Measurements from ENCODE around the gene E2F7.

E2F7 gene

GRCh38 chr12:77062846-77063461 lies 2.4 kb downstream of the E2F7 start:
- peak; percentile 81 for DNase-seq

DNA sequence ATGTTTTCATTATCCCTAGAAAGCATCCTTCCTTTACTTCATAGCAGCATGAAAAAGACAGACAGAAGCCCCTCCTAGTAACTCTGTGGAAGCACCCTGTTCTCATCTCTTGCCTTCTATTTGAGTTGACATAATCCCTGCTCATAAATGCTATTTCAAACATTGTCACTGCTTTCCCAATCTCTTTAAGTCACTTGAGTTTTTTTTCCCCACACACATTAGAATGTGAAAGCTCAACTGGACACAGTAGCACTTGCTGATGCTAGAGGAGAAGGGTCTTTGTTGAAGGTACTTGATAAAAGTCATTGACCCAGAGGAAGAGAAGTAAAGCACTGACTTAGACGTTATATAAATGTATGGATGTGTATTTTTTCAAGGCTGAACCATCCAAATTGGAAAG lies 3.0 kb downstream of the E2F7 start:
- no peak for DNase-seq

DNA sequence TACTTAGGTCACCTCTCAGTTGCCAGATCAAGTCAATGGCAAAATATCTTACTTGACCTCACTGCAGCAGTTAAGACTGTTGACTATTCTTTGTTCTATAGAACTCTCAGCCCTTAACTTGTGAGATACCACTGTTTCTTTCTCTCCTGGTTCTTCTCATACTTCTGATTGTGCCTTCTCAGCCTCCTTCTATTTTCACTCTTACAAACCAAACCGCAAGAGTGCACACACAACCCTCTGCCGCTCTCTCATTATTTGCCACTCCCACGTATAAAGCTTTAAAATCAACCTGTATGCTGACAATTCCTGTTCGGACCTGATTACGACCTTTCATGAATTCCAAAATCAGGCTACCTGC lies 4.5 kb downstream of the E2F7 start:
- DNase-seq = peak; percentile 58

GRCh38 chr12:77060136-77060882 lies 5.1 kb downstream of the E2F7 start:
- peak; percentile 77 for DNase-seq

- DNase-seq = no peak
Measured at GRCh38 chr12:77058740-77059139, 6.6 kb downstream of the E2F7 start.

- no peak for DNase-seq
Measured at GRCh38 chr12:77054851-77055250, 10.5 kb downstream of the E2F7 start.

DNA sequence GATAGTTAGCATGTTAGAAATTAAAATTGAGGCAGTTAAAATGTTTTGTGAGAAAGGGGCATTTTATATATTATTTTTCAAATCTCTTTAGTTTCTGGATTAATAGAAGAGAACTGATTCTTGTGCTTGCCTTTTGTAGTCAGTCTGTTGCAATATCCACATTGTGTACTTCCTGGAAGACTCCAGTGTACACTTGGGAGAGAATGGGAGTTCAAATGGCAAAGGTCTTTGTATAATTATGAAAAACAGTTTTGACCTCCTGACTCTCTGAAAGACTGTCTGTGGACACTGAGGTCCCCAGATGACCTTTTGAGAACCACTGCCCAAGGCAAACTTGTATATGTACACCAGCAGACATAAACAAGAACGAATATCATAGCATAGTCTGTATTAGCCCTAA lies 12.1 kb downstream of the E2F7 start:
- no peak for DNase-seq

DNA sequence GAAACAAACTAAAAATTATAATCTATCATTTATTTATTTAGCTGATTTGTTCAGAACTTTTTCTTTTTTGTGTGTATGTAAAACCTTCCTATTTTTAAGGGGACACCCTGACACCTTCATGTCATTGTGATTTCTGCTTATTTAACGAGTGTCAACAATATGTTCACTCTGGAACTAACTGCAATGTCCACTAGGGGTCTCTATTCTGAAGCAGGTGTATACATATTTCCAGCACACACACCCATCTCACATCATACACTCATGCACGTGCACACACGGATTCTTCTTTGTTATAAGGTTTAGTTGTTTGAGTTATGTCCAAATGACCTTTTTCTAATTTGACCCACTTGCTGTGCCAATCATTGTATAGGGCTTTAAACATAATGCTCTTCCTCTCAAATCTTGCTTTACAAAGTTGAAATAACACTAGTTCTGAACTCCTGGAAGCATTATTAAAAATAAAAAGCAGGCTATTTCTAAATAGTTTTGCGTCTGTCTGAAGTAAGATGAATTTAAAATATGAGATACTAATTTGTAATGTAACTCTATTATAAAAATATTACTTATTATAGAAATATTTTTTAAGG lies 15.5 kb downstream of the E2F7 start:
- DNase-seq = peak; percentile 65

DNA sequence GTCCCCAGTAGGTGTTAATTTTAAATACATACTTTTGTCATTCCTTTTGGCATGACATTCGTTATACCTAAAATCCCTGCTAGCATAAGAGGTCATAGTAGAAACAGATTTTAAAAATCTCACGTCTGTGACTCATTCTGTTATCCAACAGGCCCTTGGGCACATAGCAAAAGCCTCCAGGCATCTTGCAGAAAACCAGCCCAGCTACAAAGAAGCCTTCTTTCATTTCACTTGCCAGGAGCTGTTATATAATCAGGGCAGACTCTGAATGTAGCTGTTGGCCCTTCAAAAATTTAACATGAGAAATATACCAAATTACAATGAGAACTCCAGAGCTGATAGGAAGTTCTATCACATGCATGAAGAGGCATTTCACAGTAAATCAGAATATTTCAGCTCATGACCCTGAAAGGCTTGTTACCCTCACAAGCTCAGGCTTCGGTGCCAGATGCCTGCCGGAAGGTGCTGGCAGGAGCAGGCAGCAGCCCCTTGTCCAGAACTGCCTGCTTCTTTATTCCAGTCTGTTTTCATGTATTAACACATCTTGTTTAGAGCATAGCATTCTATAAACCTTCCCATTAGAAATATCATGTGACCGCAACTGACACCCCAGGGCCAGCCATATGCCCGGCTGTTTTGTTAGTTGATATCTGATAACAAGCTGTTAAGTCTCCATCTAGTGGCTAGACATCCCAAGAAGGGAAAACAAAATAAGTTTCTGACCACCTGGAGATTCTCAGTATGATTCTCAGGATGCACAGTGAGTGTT lies 17.8 kb downstream of the E2F7 start:
- DNase-seq = no peak

DNA sequence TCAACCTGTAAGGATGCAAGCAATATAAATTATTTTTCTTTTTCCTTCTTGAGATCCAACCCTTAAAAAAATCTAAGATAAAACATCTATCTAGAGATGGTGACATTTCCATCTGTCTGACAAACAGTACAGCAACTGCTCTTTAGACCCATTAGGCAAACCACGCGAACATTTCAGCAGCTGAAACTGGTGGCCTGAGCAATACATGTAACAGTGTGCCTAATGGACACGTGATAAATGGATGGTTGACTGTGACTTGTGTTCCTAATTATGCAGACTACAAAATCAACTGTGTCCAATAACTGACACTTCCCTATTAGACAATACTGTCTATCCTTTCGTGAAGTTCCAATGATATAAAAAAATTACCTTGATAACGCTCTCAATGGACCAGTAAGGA lies 18.9 kb downstream of the E2F7 start:
- no peak for DNase-seq

DNA sequence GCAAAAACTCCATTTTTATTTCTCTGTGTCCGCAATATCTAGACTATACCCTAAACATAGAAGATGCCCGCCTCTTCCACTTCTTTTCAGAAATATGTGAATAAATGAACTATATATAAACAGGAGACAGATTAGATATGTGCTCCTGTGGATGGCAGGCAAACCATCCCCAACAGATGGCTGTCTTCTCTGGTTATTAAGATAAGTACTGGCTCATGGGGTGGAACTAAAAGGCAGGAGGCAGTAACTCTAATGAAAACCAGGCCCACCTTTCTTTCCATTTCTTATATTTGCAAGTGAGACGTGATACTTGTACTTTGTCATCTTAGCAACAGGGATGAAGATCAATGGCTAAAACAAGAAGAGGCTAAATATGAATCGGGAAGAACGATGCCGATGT lies 20.2 kb downstream of the E2F7 start:
- no peak for DNase-seq

DNA sequence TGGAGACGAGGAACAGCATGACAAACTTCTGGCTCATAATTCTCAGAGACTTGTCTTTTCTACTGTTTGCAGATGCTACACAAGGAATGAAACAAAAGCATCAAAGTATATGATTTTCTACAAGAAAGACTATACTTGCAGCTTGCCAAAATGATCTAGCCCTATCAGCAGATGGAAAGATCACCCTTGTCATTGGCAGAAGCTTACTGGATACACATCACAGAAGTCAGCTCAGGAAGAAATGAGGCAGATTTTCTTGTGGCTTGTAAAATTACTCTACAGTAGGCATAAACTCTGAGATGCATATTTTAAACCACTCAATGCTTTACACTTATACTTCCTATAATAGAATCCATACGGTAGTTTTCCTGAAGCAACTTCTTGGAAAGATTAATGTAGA lies 20.6 kb downstream of the E2F7 start:
- DNase-seq = no peak

GRCh38 chr12:77042833-77043232 lies 22.5 kb downstream of the E2F7 start:
- DNase-seq = no peak

DNA sequence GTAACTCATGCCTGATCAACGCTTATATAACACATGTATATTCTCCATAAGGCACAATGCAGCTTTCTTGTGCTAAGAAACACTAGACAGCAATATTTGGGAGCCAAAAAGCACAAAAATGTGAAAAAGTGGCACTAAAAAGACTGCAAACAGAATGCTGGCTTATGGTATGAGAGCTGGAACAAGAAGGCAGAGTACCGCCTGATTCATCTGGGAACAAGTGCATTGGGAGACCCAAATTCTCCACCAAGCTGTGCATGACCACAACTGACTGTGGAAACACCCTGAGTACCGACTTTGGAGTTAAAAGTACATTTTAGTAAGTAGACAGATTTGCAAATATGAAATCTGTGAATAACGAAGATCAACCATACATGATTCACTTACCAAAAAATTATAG lies 25.1 kb downstream of the E2F7 start:
- DNase-seq = no peak

DNA sequence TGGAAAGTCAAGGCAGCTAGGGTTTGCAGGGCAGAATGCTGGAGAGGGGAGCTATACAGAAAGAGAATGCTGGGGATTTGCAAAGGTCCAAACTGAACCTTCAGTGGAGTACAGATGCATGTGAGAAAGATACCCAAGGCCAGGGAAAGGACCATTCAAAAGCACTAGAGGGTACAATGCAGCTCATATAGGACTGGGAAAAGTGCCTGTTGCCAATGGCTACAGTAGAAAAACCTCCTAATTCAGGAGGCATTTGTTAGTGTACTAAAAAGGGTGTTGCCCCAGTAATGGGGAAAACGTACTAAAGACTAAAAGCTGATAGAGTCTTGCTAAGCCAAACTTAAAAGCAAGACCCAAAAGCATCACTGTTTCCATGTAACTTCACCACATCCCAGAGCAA lies 30.1 kb downstream of the E2F7 start:
- DNase-seq = no peak

DNA sequence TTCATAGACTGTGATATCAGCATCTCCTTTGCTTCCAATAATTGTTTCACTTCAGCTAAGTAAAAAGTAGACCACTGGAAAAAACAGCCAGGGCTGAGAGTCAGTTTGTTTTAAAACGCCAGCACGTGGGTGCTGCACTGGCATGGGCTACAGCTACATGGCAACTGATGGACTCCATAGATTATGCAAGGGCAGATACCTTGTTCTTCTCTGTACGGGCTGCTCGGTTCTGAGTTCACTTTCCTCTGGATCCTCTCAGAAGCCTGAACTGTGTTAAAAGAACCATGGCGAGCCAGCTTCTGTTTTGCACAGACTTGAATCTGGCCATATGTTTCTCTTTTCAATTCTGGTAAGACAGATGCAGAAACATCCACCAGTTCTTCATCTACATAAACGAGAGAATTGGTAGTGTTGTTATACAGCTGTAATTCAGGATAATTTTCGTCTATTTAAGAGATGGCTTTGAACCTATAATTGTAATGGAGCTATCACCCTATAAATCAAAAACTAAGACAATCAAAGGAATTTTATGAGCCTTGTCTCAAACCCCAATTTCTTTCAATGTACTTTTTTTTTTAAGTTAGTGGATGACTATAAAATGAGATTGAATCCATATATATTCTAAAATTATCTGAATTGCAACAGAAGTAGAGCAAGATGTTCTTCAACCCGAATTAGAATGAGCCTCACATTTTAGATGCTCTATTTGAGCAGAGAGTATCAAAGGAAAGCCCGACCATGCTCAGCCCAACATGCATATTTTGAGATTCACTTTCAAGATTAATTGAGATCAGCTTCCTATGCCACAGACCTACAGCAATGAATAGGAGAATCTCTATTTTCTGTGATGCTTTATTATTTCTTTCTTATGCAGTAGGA lies 31.5 kb downstream of the E2F7 start:
- no peak for DNase-seq

GRCh38 chr12:77032406-77032805 lies 33.0 kb downstream of the E2F7 start:
- no peak for DNase-seq

GRCh38 chr12:77031745-77032144 lies 33.6 kb downstream of the E2F7 start:
- DNase-seq = no peak

DNA sequence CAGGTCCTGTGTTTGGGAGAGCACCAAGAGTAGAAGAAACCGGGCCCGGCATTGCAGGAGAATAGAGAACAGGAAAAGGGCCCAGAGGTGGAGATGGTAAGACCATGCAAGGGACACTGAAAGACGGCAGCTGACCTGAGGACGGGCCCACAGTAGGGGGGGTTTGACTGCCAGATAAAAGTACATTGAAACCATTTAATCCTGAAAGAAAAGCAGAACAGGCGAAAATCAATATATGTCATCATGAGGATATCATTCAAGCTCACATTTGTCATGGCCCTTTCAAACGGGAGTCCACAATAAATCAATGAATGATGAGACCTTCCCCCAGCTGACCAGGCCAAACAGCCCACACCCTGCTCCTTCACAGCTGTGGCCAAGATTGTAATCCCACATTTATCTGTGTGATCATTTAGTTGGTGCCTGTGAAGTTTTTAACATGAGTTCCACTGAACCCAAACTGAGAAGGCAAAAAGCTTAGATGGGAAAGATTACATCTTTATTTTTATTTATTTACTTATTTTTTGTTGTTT lies 39.5 kb downstream of the E2F7 start:
- no peak for DNase-seq

- no peak for DNase-seq
Measured at GRCh38 chr12:77023501-77023900, 41.9 kb downstream of the E2F7 start.

DNA sequence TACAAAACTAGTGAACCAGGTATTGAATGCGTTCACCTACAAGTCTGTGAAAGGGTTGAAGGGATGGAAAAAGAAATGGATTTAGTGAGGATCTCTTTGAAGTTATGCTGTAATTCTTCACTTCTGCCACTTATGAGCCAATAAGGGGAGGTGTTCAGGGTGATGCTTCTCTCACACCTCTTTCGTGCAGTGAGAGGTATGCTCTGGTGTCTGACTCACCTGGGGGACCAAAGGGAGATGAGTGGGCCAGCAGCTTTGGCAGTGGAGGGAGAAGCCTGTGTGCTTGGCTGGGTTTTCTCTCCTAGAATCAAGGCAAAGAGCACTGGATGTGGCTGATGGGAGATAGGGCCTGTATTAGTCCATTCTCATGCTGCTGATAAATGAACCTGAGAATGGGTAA lies 45.4 kb downstream of the E2F7 start:
- DNase-seq = no peak

DNA sequence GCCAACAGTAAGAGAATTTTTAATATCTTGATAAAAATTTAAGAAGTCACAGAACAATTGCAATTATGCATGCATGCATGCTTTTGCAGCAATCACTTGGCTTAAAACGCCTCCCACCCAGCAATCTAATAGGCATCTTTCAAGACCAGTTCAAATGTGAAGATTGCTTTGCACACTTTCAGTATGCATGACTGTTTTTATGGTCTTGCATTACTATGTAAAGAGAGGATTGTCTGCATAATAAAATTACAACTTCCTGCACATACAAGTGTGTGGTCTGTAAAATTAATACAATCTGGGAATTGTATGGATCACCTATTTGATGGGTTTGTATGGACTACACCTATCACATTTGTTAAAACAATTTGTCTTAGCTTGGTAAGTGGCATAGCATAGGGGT lies 48.8 kb downstream of the E2F7 start:
- DNase-seq = no peak

DNA sequence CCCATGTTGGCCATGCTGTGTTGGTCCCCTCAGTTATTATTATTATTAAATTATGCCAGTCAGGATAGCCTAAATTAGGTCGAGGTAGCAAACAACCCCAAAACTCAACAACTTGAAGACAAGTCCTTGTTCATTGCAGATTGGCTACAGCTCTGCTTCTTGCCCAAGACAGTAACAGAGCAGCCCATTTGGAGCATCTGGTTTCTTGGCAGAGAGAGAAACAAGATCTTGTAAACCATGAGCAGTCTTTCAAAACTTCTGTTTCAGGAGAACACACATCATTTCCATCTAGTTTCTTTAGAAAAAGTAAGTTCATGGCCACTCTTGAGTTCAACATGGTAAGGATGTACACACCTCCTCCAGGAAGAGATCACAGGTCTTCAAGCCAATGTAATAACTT lies 52.3 kb downstream of the E2F7 start:
- no peak for DNase-seq
